ENCODE measurements around the gene RPL10. TPM values are rescaled to one million over a fixed set of nuclear protein-coding genes. Genes with fewer than 3 reads are reported as not detected.

The RPL10 gene
- total and polyA plus RNA-seq, 2 donors (not counting 3 experiments of a cell fraction or from before 2014, with no cell fraction given): 2,493 to 7,586 TPM

- no peak overlapping the region for H3K9ac ChIP-seq (replicated peaks; ENCODE audit: extremely low read depth, insufficient read depth, low read length)
- peaks cover 16% of the 10 kb centered on the region for H3K4me1 ChIP-seq (ENCODE audit: control insufficient read depth, extremely low read depth, insufficient read depth, low read length)
- BruUV-seq (replicated peaks): no TSS peak
- no peak overlapping the region for H2AFZ ChIP-seq (ENCODE audit: low read depth, low read length)
- H3K27me3 ChIP-seq (ENCODE audit: control insufficient read depth in 2 of 2, insufficient read depth in 2 of 2, low read length in 2 of 2): no peaks in the 10 kb centered on the region
- peaks cover 46% of the 10 kb centered on the region for H3K79me2 ChIP-seq (ENCODE audit: control insufficient read depth, insufficient read depth, low read length)
- H3K9me1 ChIP-seq (replicated peaks; ENCODE audit: control insufficient read depth, extremely low read depth, insufficient read depth, low read length): no peaks in the 10 kb centered on the region
- no peaks in the 10 kb centered on the region for H4K20me1 ChIP-seq (replicated peaks; ENCODE audit: control insufficient read depth, extremely low read depth, insufficient read depth, low read length)
- no peak overlapping the region for H3K27ac ChIP-seq (ENCODE audit: insufficient read depth, low read depth, low read length)
- TF ChIP-seq CTCF (IDR thresholded peaks at IDR 0.05; ENCODE audit: extremely low read depth in 1 of 2, insufficient read depth in 1 of 2, low read depth in 1 of 2, low read length in 2 of 2): no peak
- no peak for TF ChIP-seq MYC (IDR thresholded peaks at IDR 0.05; ENCODE audit: low read depth, low read length)
- no peak for TF ChIP-seq POLR2A (IDR thresholded peaks at IDR 0.05; ENCODE audit: low read depth, low read length)
- no peak for TF ChIP-seq JUN (IDR thresholded peaks at IDR 0.05; ENCODE audit: borderline replicate concordance, insufficient read depth, insufficient read length, low read depth)
- no peak for TF ChIP-seq POLR2AphosphoS5 (IDR thresholded peaks at IDR 0.05; ENCODE audit: insufficient read depth, low read depth, low read length)
- TF ChIP-seq FOS (IDR thresholded peaks at IDR 0.05; ENCODE audit: borderline replicate concordance, insufficient read depth, low read length): no peak
- no peak for TF ChIP-seq EZH2 (IDR thresholded peaks at IDR 0.05; ENCODE audit: borderline replicate concordance, low read depth, low read length, severe bottlenecking)
- TF ChIP-seq, protein P1, sequence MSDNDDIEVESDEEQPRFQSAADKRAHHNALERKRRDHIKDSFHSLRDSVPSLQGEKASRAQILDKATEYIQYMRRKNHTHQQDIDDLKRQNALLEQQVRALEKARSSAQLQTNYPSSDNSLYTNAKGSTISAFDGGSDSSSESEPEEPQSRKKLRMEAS (IDR thresholded peaks at IDR 0.05; ENCODE audit: insufficient read depth, insufficient read length): no peak
- no peak for TF ChIP-seq GATA2 (IDR thresholded peaks at IDR 0.05; ENCODE audit: insufficient read depth, insufficient read length, low read depth, low read length)
- no peaks in the 10 kb centered on the region for H3K9me3 ChIP-seq (replicated peaks; ENCODE audit: control insufficient read depth, insufficient read depth, low read length)
- CTCF ChIA-PET: interaction anchor here (1.5 kb wide), 1 partner anchor 10 kb away, joined by 4 read pairs; no protein-coding TSS in a partner anchor
- dilution Hi-C loops (cut with MboI; ENCODE audit: extremely low pct_ligation_motif_present, low sequenced_read_pairs) (no loop called here), intact Hi-C loops (cut with micrococcal nuclease) (no loop called here)
- FAIRE-seq: no peak
- H3K36me3 ChIP-seq (ENCODE audit: control insufficient read depth in 2 of 2, extremely low read depth in 1 of 2, insufficient read depth in 2 of 2, low read length in 2 of 2): peaks cover 2 to 28% of the 10 kb centered on the region in 2 experiments
- H3K4me2 ChIP-seq (ENCODE audit: insufficient read depth, low read length): no peak overlapping the region
- no peak for DNase-seq (ENCODE audit: low read depth, low spot score)
- H3K4me3 ChIP-seq (replicated peaks in 1 of 3; ENCODE audit: insufficient read depth in 1 of 3, low read depth in 1 of 3, low read length in 3 of 3): no peak overlapping the region
- POLR2A ChIA-PET: no interaction called here
Measured at GRCh38 chrX:154435171-154435733, 37.1 kb downstream of the RPL10 start.

Measured in endothelial cell of umbilical vein (primary cell).